HFFc6 (cell line): ENCODE measurements around the gene CFAP57. TPM values are rescaled to one million over a fixed set of nuclear protein-coding genes. Genes with fewer than 3 reads are reported as not detected.
A peak's percentile ranks its signal among the peaks of the same experiment; 100 is the strongest.

Experiments used
- DNase-seq: peaks from one replicate; pipeline ENCODE4 v3.0.0-alpha.2; 2018
- H3K27ac Mint-ChIP-seq: 2 replicates; pipeline ENCODE4 v1.8.0; 2020; ENCODE audit warnings: mild to moderate bottlenecking, mixed read lengths
- H3K27me3 Mint-ChIP-seq: 2 replicates; pipeline ENCODE4 v1.8.0; 2021; ENCODE audit warnings: mild to moderate bottlenecking, moderate library complexity, mixed read lengths; ENCODE audit not compliant: insufficient read depth
- H3K36me3 Mint-ChIP-seq: 2 replicates; pipeline ENCODE4 v1.8.0; 2021; ENCODE audit warnings: low read depth, mixed read lengths
- H3K4me1 Mint-ChIP-seq: 2 replicates; pipeline ENCODE4 v1.8.0; 2020; ENCODE audit warnings: low read depth, mixed read lengths
- H3K4me3 Mint-ChIP-seq: 2 replicates; pipeline ENCODE4 v1.8.0; 2020; ENCODE audit warnings: mild to moderate bottlenecking, moderate library complexity, mixed read lengths
- H3K9me3 Mint-ChIP-seq: 2 replicates; pipeline ENCODE4 v1.8.0; 2020; ENCODE audit warnings: mild to moderate bottlenecking, mixed read lengths
- CTCF ChIP-seq: fragments of 200-600 bp; sonication (generic); IDR thresholded peaks from 2 replicates; pipeline ENCODE4 v1.5.0; 2021; ENCODE audit warnings: antibody characterized with exemption, mild to moderate bottlenecking
- total RNA-seq, 6 experiments: library from RNA; stranded (reverse); fragmentation: NEBNext Ultra II Directional; extraction: Animal tissue kit (Norgen Biotek cat#: 25700); gene quantifications; 2 replicates in 1 of 6; 3 replicates in 5 of 6; pipeline ENCODE4 v1.2.3, GENCODE V29; 2021

Gene CFAP57
- total RNA-seq, 6 experiments from 2014 or later = 0.14 to 0.75 (median 0.19) TPM

GRCh38 chr1:43238085-43238484 lies 66.0 kb downstream of the CFAP57 start:
- 0 out of 2 replicates have a peak overlapping the region, but pooled peaks have one; percentile 75 for H3K27ac Mint-ChIP-seq
- peak; percentile 43 for DNase-seq
- H3K27me3 Mint-ChIP-seq = peaks cover 2% of the 10 kb centered on the region
- H3K4me1 Mint-ChIP-seq = peaks cover 29% of the 10 kb centered on the region
- H3K9me3 Mint-ChIP-seq = no peaks in the 10 kb centered on the region
- TF ChIP-seq CTCF = peak; percentile 85
- peaks cover 5% of the 10 kb centered on the region; the same call in 1 of the 2 replicates for H3K36me3 Mint-ChIP-seq
- H3K4me3 Mint-ChIP-seq = no peak overlapping the region

- DNase-seq = no peak
- Mint-ChIP-seq H3K4me3 (no peak overlapping the region), H3K9me3 (no peaks in the 10 kb centered on the region), H3K27ac (no peak overlapping the region), H3K4me1 (peaks cover 29% of the 10 kb centered on the region), H3K36me3 (peaks cover 5% of the 10 kb centered on the region; the same call in 1 of the 2 replicates), H3K27me3 (peaks cover 2% of the 10 kb centered on the region)
- no peak for TF ChIP-seq CTCF
Observed at GRCh38 chr1:43238991-43239469, 66.9 kb downstream of the CFAP57 start.

GRCh38 chr1:43239484-43239883 lies 67.4 kb downstream of the CFAP57 start:
- Mint-ChIP-seq H3K4me3 (no peak overlapping the region), H3K36me3 (peaks cover 5% of the 10 kb centered on the region; the same call in 1 of the 2 replicates), H3K9me3 (no peaks in the 10 kb centered on the region), H3K27me3 (peaks cover 2% of the 10 kb centered on the region), H3K4me1 (peaks cover 29% of the 10 kb centered on the region), H3K27ac (no peak overlapping the region)
- TF ChIP-seq CTCF = no peak
- DNase-seq = no peak

- peak; percentile 23 for DNase-seq
- H3K27me3 Mint-ChIP-seq = peaks cover 4% of the 10 kb centered on the region
- peaks cover 13% of the 10 kb centered on the region for H3K9me3 Mint-ChIP-seq
- H3K4me1 Mint-ChIP-seq = peaks cover 29% of the 10 kb centered on the region
- TF ChIP-seq CTCF = no peak
- no peak overlapping the region for H3K27ac Mint-ChIP-seq
- H3K4me3 Mint-ChIP-seq = no peak overlapping the region
- H3K36me3 Mint-ChIP-seq = peaks cover 9% of the 10 kb centered on the region
Observed at GRCh38 chr1:43241413-43241836, 69.3 kb downstream of the CFAP57 start.

- peaks cover 22% of the 10 kb centered on the region for H3K36me3 Mint-ChIP-seq
- H3K4me1 Mint-ChIP-seq = peaks cover 14% of the 10 kb centered on the region
- H3K27ac Mint-ChIP-seq = no peak overlapping the region
- DNase-seq = no peak
- peaks cover 31% of the 10 kb centered on the region for H3K9me3 Mint-ChIP-seq
- H3K27me3 Mint-ChIP-seq = peaks cover 7% of the 10 kb centered on the region
- no peak for TF ChIP-seq CTCF
- no peak overlapping the region for H3K4me3 Mint-ChIP-seq
Observed at GRCh38 chr1:43243299-43243698, 71.2 kb downstream of the CFAP57 start.
